Heart left ventricle (tissue), 16 donors: ENCODE data around the gene MAP1B. TPM values are rescaled to one million over a fixed set of nuclear protein-coding genes. Genes with fewer than 3 reads are reported as not detected.

Source experiments
- ATAC-seq, 4 donors: fragments of 200-7000 bp; cut with Tn5 transposase; one replicate each; pipeline ENCODE4 v1.9.1; 2020 to 2022; ENCODE audit warnings: moderate library complexity in 4 of 4, mild to moderate bottlenecking in 3 of 4, moderate number of reproducible peaks in 1 of 4
- DNase-seq, 5 donors: peaks; one replicate each; pipeline ENCODE4 v3.0.0-alpha.2; 2020
- H3K27ac ChIP-seq, 12 donors: fragments of 200-600 bp; sonication (generic) in 4 of 12; one replicate each; pipeline versions ENCODE4 v1.5.0 to v1.8.0; 2016 to 2022; ENCODE audit warnings: mild to moderate bottlenecking in 2 of 12
- H3K27me3 ChIP-seq, 9 donors: fragments of 200-600 bp; sonication (generic) in 2 of 9; one replicate each; pipeline versions ENCODE4 v1.5.1 to v1.8.0; 2016 to 2022; ENCODE audit warnings: mild to moderate bottlenecking in 3 of 9
- H3K36me3 ChIP-seq, 9 donors: fragments of 200-600 bp; sonication (generic) in 2 of 9; one replicate each; pipeline versions ENCODE4 v1.5.0 to v1.8.0; 2018 to 2022; ENCODE audit warnings: mild to moderate bottlenecking in 2 of 9
- H3K4me1 ChIP-seq, 12 donors: fragments of 200-600 bp; sonication (generic) in 4 of 12; one replicate each; pipeline versions ENCODE4 v1.5.0 to v1.8.0; 2016 to 2022; ENCODE audit warnings: mild to moderate bottlenecking in 3 of 12
- H3K4me3 ChIP-seq, 12 donors: fragments of 200-600 bp; sonication (generic) in 4 of 12; one replicate each; pipeline versions ENCODE4 v1.5.0 to v1.8.0; 2017 to 2022; ENCODE audit warnings: mild to moderate bottlenecking in 9 of 12, moderate library complexity in 4 of 12
- H3K9me3 ChIP-seq, 12 donors: fragments of 200-600 bp; sonication (generic) in 4 of 12; one replicate each; pipeline versions ENCODE4 v1.5.0 to v1.8.0; 2016 to 2022; ENCODE audit warnings: mild to moderate bottlenecking in 1 of 12
- CTCF ChIP-seq, 12 donors: fragments of 200-600 bp; sonication (generic) in 4 of 12; IDR thresholded peaks; one replicate each; pipeline versions ENCODE4 v1.5.0 to v1.8.0; 2018 to 2022; ENCODE audit warnings: antibody characterized with exemption in 12 of 12, mild to moderate bottlenecking in 5 of 12
- POLR2A ChIP-seq, 2 donors: fragments of 450-650 bp; IDR thresholded peaks; one replicate each; pipeline ENCODE4 v1.6.1; 2017; ENCODE audit warnings: antibody characterized with exemption in 2 of 2, mild to moderate bottlenecking in 2 of 2, moderate library complexity in 2 of 2
- WGBS, 4 donors: extraction: QIAGEN DNeasy Blood & Tissue Kit in 2 of 4; methylation state at CpG; one replicate each; pipeline versions ENCODE4 v1.1.5 to v1.1.7; 2013 to 2018; 5-methylcytosine and 5-hydroxymethylcytosine counted together
- intact Hi-C, 10 donors: fragments of 100-400 bp; cut with DNase I; formaldehyde crosslinking; loops; one replicate each; pipeline versions ENCODE4 v1.11.1 to v1.14.2; 2022
- polyA plus RNA-seq, 2 donors: library from polyadenylated mRNA; stranded (reverse); fragments of 200-250 nt; gene quantifications; one replicate each; pipeline ENCODE4 v1.2.3, GENCODE V29; 2013
- total RNA-seq, 9 donors: library from RNA; depleted of rRNA in 2 of 9; stranded (reverse); fragments of >200 nt in 2 of 9; fragmentation: NEBNext Ultra II Directional in 3 of 9; extraction: Animal tissue kit (Norgen Biotek cat#: 25700) in 3 of 9; gene quantifications; one replicate each; pipeline versions ENCODE4 v1.1.0 to v1.2.4, GENCODE V29; 2016 to 2023
- donor health status: ischemic (EF 13 %, LVEDD 7.1; RV severe dilation, severe dysfunction).
- donor health status: healthy with polysubstance abuse.
- donor health status: DM: no; HTN: yes; CAD: no.
- donor health status: DM: no; HTN: no; CAD: no.
- donor health status: ischemic (EF 25% LVEDD 6.9; RV normal size, moderate dysfunction).
- donor health status: ischemic (EF 25% LVEDD 5.7; RV mildly dilated, moderate dysfunction).
- donor health status: healthy.
- donor health status: DM: yes; HTN: yes; CAD: no.
- donor health status: ischemic (EF 35%, LVEDD 5.7; RV mildly dilated, moderate dysfunction).
- donor health status: nonischemic (EF 11% LVEDD 7.7; RV severe dilation, severe dysfunction).
- donor health status: DM: yes; HTN: yes; CAD: no.
- donor health status: PGD.
- donor health status: ischemic (EF 29% LVEDD 5.4; RV normal size, mild dysfunction).
- donor health status: nonischemic (EF 23%, LVEDD 6.1; RV moderate dilation, normal function).

MAP1B gene
- total and polyA plus RNA-seq, 11 donors: 10.1 to 603 (median 133) TPM

- no peak for TF ChIP-seq POLR2A (IDR thresholded peaks at IDR 0.05)
- no peak for TF ChIP-seq CTCF (IDR thresholded peaks at IDR 0.05)
- Histone ChIP-seq H3K4me1 (peaks cover 0 to 32% (median 10%) of the 10 kb centered on the region in 12 donors), H3K27me3 (no peaks in the 10 kb centered on the region), H3K36me3 (peaks cover 0 to 67% (median 54%) of the 10 kb centered on the region in 9 donors), H3K27ac (no peak overlapping the region), H3K9me3 (no peaks in the 10 kb centered on the region), H3K4me3 (no peak overlapping the region)
- DNase-seq (peak in 3 of 5 donors; percentile 28 to 60 (median 59)), ATAC-seq (peak; percentile 79 to 83 (median 81))
- intact Hi-C loops: no loop called here
- WGBS, 4 donors: 48 to 57% (median 54%) methylated on average over 3 of the region's 3 CpGs
Observed at GRCh38 chr5:72228960-72229359, 121.7 kb downstream of the MAP1B start.

DNA sequence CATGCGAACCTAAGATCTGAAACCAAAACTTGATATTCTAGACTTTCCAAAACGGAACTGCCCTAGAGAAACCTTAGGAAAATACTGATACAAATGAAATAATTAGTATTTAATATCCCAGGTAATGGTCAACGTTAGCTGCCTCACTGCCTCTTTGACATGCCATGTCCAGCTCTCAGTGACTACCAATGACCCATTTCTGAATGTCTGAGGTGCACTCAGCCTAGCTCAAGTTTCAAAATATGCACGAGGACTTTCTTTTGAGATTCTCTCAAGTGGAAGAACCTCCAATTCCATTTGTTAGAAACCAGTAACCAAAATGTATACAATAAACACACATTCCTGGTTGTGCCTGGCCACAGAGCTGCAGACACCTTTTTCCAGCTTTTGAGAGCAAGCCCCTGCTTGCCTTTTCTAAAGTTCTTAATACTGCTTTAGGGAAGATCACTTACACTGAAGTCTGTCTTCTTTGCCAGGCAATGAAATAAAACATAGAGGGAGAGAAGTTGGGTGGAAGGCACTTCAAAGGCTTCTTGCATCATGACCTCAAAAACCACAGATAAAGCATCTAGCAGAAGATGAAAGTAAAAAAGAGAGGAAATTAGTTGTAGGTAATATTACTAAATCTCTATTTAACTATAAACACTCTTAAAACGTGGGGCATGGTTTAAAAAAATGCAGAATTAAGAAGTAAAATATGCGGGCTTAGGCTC is 124.9 kb downstream of the MAP1B start:
- intact Hi-C loops: no loop called here

GRCh38 chr5:72232838-72233237 is 125.6 kb downstream of the MAP1B start:
- no peak for TF ChIP-seq CTCF (IDR thresholded peaks at IDR 0.05)
- ATAC-seq: no peak
- intact Hi-C loops: no loop called here
- H3K36me3 ChIP-seq: peaks cover 0 to 51% (median 41%) of the 10 kb centered on the region in 9 donors
- peaks cover 0 to 41% (median 6%) of the 10 kb centered on the region in 12 donors for H3K4me1 ChIP-seq
- WGBS, 4 donors: 73 to 80% (median 79%) methylated on average over 2 of the region's 2 CpGs
- no peaks in the 10 kb centered on the region for H3K27me3 ChIP-seq
- H3K9me3 ChIP-seq: no peaks in the 10 kb centered on the region
- H3K4me3 ChIP-seq: no peak overlapping the region
- DNase-seq: no peak
- H3K27ac ChIP-seq: no peak overlapping the region

More for the DNA sequence above, 124.9 kb downstream of the MAP1B start:
- 90 to 91% (median 90%) methylated on average over 6 of the region's 6 CpGs for WGBS, 4 donors
- no peaks in the 10 kb centered on the region for H3K27me3 ChIP-seq
- ATAC-seq (no peak), DNase-seq (no peak)
- no peak for TF ChIP-seq POLR2A (IDR thresholded peaks at IDR 0.05)
- no peak for TF ChIP-seq CTCF (IDR thresholded peaks at IDR 0.05)
- H3K4me1 ChIP-seq: peaks cover 0 to 41% (median 8%) of the 10 kb centered on the region in 12 donors
- no peak overlapping the region for H3K27ac ChIP-seq
- peaks cover 0 to 50% (median 40%) of the 10 kb centered on the region in 9 donors for H3K36me3 ChIP-seq
- H3K9me3 ChIP-seq: no peaks in the 10 kb centered on the region
- H3K4me3 ChIP-seq: no peak overlapping the region

- peaks cover 0 to 53% (median 35%) of the 10 kb centered on the region in 9 donors for H3K36me3 ChIP-seq
- ATAC-seq (no peak), DNase-seq (no peak)
- H3K27me3 ChIP-seq: no peaks in the 10 kb centered on the region
- H3K4me3 ChIP-seq: no peak overlapping the region
- intact Hi-C loops: no loop called here
- no peaks in the 10 kb centered on the region for H3K9me3 ChIP-seq
- WGBS, 4 donors: 74 to 85% (median 83%) methylated on average over 1 of the region's 1 CpG
- no peak for TF ChIP-seq POLR2A (IDR thresholded peaks at IDR 0.05)
- TF ChIP-seq CTCF (IDR thresholded peaks at IDR 0.05): no peak
- H3K27ac ChIP-seq: no peak overlapping the region
- peaks cover 0 to 41% (median 5%) of the 10 kb centered on the region in 12 donors for H3K4me1 ChIP-seq
Observed at GRCh38 chr5:72233835-72234234, 126.6 kb downstream of the MAP1B start.
